SK-N-SH (cell line): Measurements from ENCODE around the gene TRANK1.

Source experiments
- EZH2phosphoT487 ChIP-seq: fragments of 200-600 bp; sonication (generic); IDR thresholded peaks from 2 replicates; pipeline ENCODE4 v1.6.1; 2017; ENCODE audit warnings: low read depth, mixed run types, mild to moderate bottlenecking, antibody characterized with exemption, moderate library complexity, borderline replicate concordance
- FOXJ3 ChIP-seq: sonication (generic); formaldehyde crosslinking; IDR thresholded peaks from 2 replicates; pipeline ENCODE4 v1.5.1; 2020; ENCODE audit warnings: mild to moderate bottlenecking, missing genetic modification reagents
- GABPA ChIP-seq: IDR thresholded peaks from 2 replicates; pipeline ENCODE4 v1.4.0; 2012; ENCODE audit warnings: low read depth, mild to moderate bottlenecking
- GATA2 ChIP-seq: sonication (generic); formaldehyde crosslinking; IDR thresholded peaks from 2 replicates; pipeline ENCODE4 v1.5.0; 2020; ENCODE audit warnings: mild to moderate bottlenecking, missing genetic modification reagents
- JUND ChIP-seq: IDR thresholded peaks from 2 replicates; pipeline ENCODE4 v1.4.0; 2012
- MXI1 ChIP-seq: IDR thresholded peaks from 2 replicates; pipeline ENCODE4 v1.6.1; 2012; ENCODE audit warnings: mild to moderate bottlenecking, low read depth, low read length, improper control_type of control experiment
- TAF1 ChIP-seq: IDR thresholded peaks from 2 replicates; pipeline ENCODE4 v1.6.1; 2012; ENCODE audit warnings: low read depth, mild to moderate bottlenecking, low read length, moderate library complexity, borderline replicate concordance
- USF1 ChIP-seq: IDR thresholded peaks from 2 replicates; pipeline ENCODE4 v1.4.0; 2012; ENCODE audit warnings: low read depth, borderline replicate concordance
- ZBTB33 ChIP-seq: IDR thresholded peaks from 2 replicates; pipeline ENCODE4 v1.4.0; 2012; ENCODE audit warnings: low read depth, borderline replicate concordance
- TF ChIP-seq, protein P1 (sequence below): fragments of 200-600 bp; sonication (generic); IDR thresholded peaks from 2 replicates; pipeline ENCODE4 v1.6.1; 2017; ENCODE audit warnings: antibody characterized with exemption, mild to moderate bottlenecking, moderate library complexity
- TF ChIP-seq, protein P2 (sequence below): IDR thresholded peaks from 2 replicates; pipeline ENCODE4 v1.4.0; 2012; ENCODE audit warnings: low read depth
- TF ChIP-seq, protein P3 (sequence below): fragments of 150-350 bp; IDR thresholded peaks from 2 replicates; pipeline ENCODE4 v1.6.1; 2017; ENCODE audit warnings: antibody characterized with exemption, low read length, low read depth, borderline replicate concordance

DNA sequence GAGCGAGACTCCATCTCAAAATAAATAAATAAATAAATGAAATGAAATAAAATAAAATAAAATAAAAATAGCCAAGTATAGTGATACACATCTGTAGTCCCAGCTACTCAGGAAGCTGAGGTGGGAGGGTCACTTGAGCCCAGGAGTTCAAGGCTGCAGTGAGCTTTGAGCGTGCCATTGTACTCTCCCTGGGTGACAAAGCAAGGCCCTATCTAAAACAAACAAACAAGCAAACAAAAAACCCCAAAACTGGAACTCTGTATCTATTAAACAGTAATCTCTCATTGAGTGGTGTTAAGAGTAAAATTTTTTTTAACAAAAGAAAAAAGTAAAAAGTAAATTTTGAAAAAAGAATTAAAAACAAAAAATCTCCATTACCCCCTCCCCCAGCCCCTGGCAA, 27.3 kb upstream of the TRANK1 start:
- TF ChIP-seq, protein P1, sequence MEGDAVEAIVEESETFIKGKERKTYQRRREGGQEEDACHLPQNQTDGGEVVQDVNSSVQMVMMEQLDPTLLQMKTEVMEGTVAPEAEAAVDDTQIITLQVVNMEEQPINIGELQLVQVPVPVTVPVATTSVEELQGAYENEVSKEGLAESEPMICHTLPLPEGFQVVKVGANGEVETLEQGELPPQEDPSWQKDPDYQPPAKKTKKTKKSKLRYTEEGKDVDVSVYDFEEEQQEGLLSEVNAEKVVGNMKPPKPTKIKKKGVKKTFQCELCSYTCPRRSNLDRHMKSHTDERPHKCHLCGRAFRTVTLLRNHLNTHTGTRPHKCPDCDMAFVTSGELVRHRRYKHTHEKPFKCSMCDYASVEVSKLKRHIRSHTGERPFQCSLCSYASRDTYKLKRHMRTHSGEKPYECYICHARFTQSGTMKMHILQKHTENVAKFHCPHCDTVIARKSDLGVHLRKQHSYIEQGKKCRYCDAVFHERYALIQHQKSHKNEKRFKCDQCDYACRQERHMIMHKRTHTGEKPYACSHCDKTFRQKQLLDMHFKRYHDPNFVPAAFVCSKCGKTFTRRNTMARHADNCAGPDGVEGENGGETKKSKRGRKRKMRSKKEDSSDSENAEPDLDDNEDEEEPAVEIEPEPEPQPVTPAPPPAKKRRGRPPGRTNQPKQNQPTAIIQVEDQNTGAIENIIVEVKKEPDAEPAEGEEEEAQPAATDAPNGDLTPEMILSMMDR, result no peak
- TF ChIP-seq, protein P2, sequence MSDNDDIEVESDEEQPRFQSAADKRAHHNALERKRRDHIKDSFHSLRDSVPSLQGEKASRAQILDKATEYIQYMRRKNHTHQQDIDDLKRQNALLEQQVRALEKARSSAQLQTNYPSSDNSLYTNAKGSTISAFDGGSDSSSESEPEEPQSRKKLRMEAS, result no peak
- no peak for TF ChIP-seq MXI1
- TF ChIP-seq GABPA, result no peak
- TF ChIP-seq USF1, result no peak
- TF ChIP-seq JUND, result no peak
- TF ChIP-seq EZH2phosphoT487, result no peak
- TF ChIP-seq, protein P3, sequence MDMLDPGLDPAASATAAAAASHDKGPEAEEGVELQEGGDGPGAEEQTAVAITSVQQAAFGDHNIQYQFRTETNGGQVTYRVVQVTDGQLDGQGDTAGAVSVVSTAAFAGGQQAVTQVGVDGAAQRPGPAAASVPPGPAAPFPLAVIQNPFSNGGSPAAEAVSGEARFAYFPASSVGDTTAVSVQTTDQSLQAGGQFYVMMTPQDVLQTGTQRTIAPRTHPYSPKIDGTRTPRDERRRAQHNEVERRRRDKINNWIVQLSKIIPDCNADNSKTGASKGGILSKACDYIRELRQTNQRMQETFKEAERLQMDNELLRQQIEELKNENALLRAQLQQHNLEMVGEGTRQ, result no peak
- no peak for TF ChIP-seq TAF1
- no peak for TF ChIP-seq GATA2 (CRISPR knock-in tag)
- no peak for TF ChIP-seq ZBTB33
- TF ChIP-seq FOXJ3 (CRISPR knock-in tag), result no peak
